BLaER1 treated with 17β-estradiol and CSF1 and Interleukin-3, amounts not matched to agents 10 nM and 100 nM (cell line): ENCODE measurements around the gene ZC3H13.

Experiments used
- H3K27ac ChIP-seq, 11 experiments: shearing (Covaris generic); formaldehyde crosslinking; 2 replicates each; pipeline ENCODE4 v1.8.1; 2022
- H3K27me3 ChIP-seq, 11 experiments: shearing (Covaris generic); formaldehyde crosslinking; 2 replicates each; pipeline ENCODE4 v1.8.1; 2022
- H3K36me3 ChIP-seq, 11 experiments: shearing (Covaris generic); formaldehyde crosslinking; 2 replicates each; pipeline ENCODE4 v1.8.1; 2022
- H3K4me1 ChIP-seq, 10 experiments: shearing (Covaris generic); formaldehyde crosslinking; 2 replicates each; pipeline ENCODE4 v1.8.1; 2022
- H3K4me2 ChIP-seq, 11 experiments: shearing (Covaris generic); formaldehyde crosslinking; 2 replicates each; pipeline ENCODE4 v1.8.1; 2022
- H3K4me3 ChIP-seq, 10 experiments: shearing (Covaris generic); formaldehyde crosslinking; 2 replicates each; pipeline ENCODE4 v1.8.1; 2022
- H3K9ac ChIP-seq, 11 experiments: shearing (Covaris generic); formaldehyde crosslinking; 2 replicates each; pipeline ENCODE4 v1.8.1; 2022
- H3K9me3 ChIP-seq, 11 experiments: shearing (Covaris generic); formaldehyde crosslinking; replicated peaks in 1 of 11; 2 replicates each; pipeline ENCODE4 v1.8.1; 2022
- H4K20me1 ChIP-seq, 11 experiments: shearing (Covaris generic); formaldehyde crosslinking; 2 replicates each; pipeline ENCODE4 v1.8.1; 2022
- Cebpa-rat ChIP-seq, 11 experiments: shearing (Covaris generic); IDR thresholded peaks; 2 replicates each; pipeline ENCODE4 v1.8.1; 2022

The ZC3H13 gene

DNA sequence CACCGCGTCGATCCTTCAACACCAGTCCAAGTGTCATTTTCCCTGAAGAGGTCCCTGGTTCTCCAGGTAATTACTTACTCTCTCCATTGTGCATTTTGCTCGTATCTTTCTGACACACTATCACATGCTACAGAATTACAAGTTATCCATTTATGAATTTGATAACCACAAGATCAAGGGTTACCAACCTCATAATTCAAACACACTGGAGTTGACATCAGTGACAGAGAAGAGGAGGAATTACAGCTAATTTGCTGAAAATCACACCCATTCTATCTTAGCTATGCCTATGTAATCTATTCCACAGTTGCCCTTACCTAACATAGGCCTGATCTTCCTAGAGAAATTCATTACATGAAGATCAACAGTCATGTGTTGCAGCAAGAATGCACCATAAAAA lies 14.2 kb downstream of the ZC3H13 start:
- Histone ChIP-seq H3K4me1 (peaks cover 0 to 20% (median 0%) of the 10 kb centered on the region in 10 experiments; a peak in 7 of 20 replicates), H4K20me1 (peaks cover 0 to 20% (median 0%) of the 10 kb centered on the region in 11 experiments; a peak in 6 of 22 replicates), H3K36me3 (peaks cover 72 to 96% (median 84%) of the 10 kb centered on the region in 11 experiments), H3K27ac (no peak overlapping the region), H3K4me3 (no peak overlapping the region), H3K27me3 (no peaks in the 10 kb centered on the region), H3K9ac (no peak overlapping the region), H3K9me3 (peaks cover 9 to 25% (median 18%) of the 10 kb centered on the region in 11 experiments; a peak in 18 of 22 replicates), H3K4me2 (no peak overlapping the region)
- no peak for TF ChIP-seq Cebpa-rat (IDR thresholded peaks at IDR 0.05)

DNA sequence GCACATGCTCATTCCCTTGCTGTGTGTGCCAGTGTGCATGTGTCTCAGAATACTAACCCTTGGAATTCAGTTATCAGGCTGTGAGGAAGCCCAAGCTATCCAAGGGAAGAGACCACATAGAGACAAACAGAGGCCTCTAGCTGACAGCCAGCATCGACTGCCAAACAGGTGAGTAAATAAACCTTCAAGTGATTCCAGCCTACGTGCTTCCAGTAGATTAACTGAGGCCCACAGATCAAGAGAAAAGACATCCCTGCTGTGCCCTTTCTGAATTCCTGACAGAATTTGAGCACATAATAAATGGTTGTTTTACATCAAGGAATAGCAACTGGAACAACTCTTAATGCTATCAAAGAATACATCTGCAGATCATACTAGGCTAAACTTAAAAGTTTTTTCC lies 17.5 kb downstream of the ZC3H13 start:
- H3K9ac ChIP-seq: no peak overlapping the region
- peaks cover 0 to 5% (median 0%) of the 10 kb centered on the region in 10 experiments; a peak in 6 of 20 replicates for H3K4me1 ChIP-seq
- no peaks in the 10 kb centered on the region for H3K27me3 ChIP-seq
- H4K20me1 ChIP-seq: peaks cover 0 to 16% (median 0%) of the 10 kb centered on the region in 11 experiments; a peak in 6 of 22 replicates
- no peak overlapping the region for H3K4me3 ChIP-seq
- H3K9me3 ChIP-seq: peaks cover 29 to 52% (median 45%) of the 10 kb centered on the region in 11 experiments
- no peak overlapping the region for H3K4me2 ChIP-seq
- peaks cover 75 to 100% (median 93%) of the 10 kb centered on the region in 11 experiments for H3K36me3 ChIP-seq
- no peak for TF ChIP-seq Cebpa-rat (IDR thresholded peaks at IDR 0.05)
- no peak overlapping the region for H3K27ac ChIP-seq

DNA sequence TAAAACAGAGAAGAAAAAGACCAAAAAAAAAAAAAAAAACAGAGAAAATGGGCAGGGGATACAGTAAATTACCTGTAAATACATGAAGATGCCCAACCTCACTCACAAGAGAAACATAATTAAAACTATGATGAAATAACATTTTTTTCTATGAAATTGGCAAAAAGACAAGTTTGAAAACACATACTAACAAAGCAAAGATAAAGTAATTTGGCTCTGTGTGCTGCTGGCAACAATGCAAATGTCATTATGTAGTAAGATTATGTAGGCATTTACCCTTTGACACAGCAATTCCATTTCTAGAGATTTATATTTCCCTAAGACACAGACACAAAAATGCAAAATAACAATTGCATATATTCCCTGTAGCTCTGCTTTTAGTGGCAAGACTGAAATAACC lies 20.2 kb downstream of the ZC3H13 start:
- Histone ChIP-seq H3K36me3 (peaks cover 67 to 100% (median 87%) of the 10 kb centered on the region in 11 experiments), H3K4me1 (no peaks in the 10 kb centered on the region), H4K20me1 (peaks cover 0 to 4% (median 0%) of the 10 kb centered on the region in 11 experiments; a peak in 3 of 22 replicates), H3K9me3 (peaks cover 43 to 73% (median 57%) of the 10 kb centered on the region in 11 experiments), H3K9ac (no peak overlapping the region), H3K4me3 (no peak overlapping the region), H3K27me3 (no peaks in the 10 kb centered on the region), H3K27ac (no peak overlapping the region), H3K4me2 (no peak overlapping the region)
- TF ChIP-seq Cebpa-rat (IDR thresholded peaks at IDR 0.05): no peak

DNA sequence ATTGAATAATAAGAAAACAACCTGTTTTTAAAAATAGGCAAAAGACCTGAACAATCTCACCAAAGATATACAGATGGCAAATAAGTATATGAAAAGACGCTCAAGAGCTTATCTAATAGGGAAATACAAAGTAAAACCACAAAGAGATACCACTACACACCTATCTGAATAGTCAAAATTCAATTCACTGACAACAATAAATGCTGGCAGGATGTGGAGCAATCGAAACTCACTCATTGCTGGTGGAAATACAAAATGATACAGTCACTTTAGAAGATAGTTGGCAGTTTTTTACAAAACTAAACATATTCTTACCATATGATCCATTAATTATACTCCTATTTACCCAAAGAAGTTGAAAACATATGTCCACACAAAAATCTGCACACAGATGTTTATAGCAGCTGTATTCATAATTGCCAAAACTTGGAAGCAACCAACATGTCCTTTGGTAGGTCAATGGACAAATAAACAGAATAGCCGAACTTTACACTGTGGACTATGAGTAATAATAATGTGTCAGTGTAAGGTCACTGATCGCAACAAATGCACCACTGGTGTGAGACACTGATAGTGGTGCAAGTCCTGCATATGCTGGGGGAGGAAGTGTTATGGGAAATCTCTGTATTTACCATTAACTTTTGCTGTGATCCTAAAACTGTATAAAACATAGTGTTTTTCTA lies 20.8 kb downstream of the ZC3H13 start:
- peaks cover 0 to 11% (median 0%) of the 10 kb centered on the region in 11 experiments; a peak in 6 of 22 replicates for H4K20me1 ChIP-seq
- peaks cover 43 to 73% (median 57%) of the 10 kb centered on the region in 11 experiments for H3K9me3 ChIP-seq
- H3K27ac ChIP-seq: no peak overlapping the region
- no peak overlapping the region for H3K4me2 ChIP-seq
- TF ChIP-seq Cebpa-rat (IDR thresholded peaks at IDR 0.05): no peak
- H3K4me1 ChIP-seq: no peaks in the 10 kb centered on the region
- H3K36me3 ChIP-seq: peaks cover 69 to 100% (median 85%) of the 10 kb centered on the region in 11 experiments
- H3K9ac ChIP-seq: no peak overlapping the region
- H3K27me3 ChIP-seq: no peaks in the 10 kb centered on the region
- no peak overlapping the region for H3K4me3 ChIP-seq

DNA sequence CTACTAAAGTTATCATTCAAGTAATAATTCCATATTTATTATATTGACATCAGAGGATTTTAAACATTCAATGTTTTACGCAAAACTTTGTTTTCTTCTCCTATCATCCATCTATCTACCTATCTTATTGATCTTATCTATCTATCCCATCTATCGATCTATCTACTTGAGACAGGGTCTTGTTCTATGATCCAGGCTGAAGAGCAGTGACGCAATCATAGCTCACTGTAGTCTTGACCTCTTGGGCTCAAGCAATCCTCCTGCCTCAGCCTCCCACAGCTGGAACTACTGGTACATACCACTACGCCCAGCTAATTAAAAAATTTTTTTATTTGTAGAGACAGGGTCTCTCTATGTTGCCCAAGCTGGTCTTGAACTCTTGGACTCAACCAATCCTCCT lies 27.4 kb downstream of the ZC3H13 start:
- H3K9me3 ChIP-seq: peaks cover 12 to 21% (median 18%) of the 10 kb centered on the region in 11 experiments
- peaks cover 0 to 14% (median 4%) of the 10 kb centered on the region in 10 experiments; a peak in 6 of 20 replicates for H3K4me1 ChIP-seq
- H4K20me1 ChIP-seq: peaks cover 0 to 18% (median 6%) of the 10 kb centered on the region in 11 experiments; a peak in 7 of 22 replicates
- no peak overlapping the region for H3K27ac ChIP-seq
- no peak overlapping the region for H3K9ac ChIP-seq
- TF ChIP-seq Cebpa-rat (IDR thresholded peaks at IDR 0.05): peak in 1 of 11 experiments; percentile 22; a peak in 2 of 22 replicates
- H3K4me2 ChIP-seq: no peak overlapping the region
- no peak overlapping the region for H3K4me3 ChIP-seq
- no peaks in the 10 kb centered on the region for H3K27me3 ChIP-seq
- peaks cover 23 to 88% (median 51%) of the 10 kb centered on the region in 11 experiments; a peak in 21 of 22 replicates for H3K36me3 ChIP-seq

DNA sequence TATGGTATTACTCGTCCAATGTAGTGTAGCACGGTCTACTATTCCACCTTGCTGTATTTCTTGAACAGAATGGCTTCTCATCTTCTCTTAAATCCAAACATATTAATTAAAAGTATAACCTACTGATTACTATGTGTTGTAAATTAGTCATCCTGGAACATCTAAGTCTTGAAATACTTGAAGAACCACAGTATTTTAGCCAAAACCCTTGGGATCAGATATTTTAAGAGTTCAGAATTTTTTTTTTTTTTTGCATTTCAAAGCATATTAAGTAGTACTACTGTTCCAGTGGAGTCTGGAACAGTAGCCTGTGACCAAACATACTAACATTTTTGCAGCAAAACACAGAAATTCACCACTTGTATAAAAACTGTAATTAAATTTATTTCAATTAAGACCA lies 30.1 kb downstream of the ZC3H13 start:
- TF ChIP-seq Cebpa-rat (IDR thresholded peaks at IDR 0.05): no peak
- Histone ChIP-seq H3K4me1 (peaks cover 0 to 15% (median 9%) of the 10 kb centered on the region in 10 experiments; a peak in 11 of 20 replicates), H3K9me3 (no peaks in the 10 kb centered on the region), H3K9ac (no peak overlapping the region), H3K4me3 (no peak overlapping the region), H3K4me2 (peak overlapping the region in 1 of 11 experiments; percentile 6; a peak in 1 of 22 replicates), H3K36me3 (peaks cover 33 to 88% (median 53%) of the 10 kb centered on the region in 11 experiments; a peak in 21 of 22 replicates), H3K27me3 (no peaks in the 10 kb centered on the region), H3K27ac (no peak overlapping the region), H4K20me1 (peaks cover 0 to 16% (median 6%) of the 10 kb centered on the region in 11 experiments; a peak in 7 of 22 replicates)

DNA sequence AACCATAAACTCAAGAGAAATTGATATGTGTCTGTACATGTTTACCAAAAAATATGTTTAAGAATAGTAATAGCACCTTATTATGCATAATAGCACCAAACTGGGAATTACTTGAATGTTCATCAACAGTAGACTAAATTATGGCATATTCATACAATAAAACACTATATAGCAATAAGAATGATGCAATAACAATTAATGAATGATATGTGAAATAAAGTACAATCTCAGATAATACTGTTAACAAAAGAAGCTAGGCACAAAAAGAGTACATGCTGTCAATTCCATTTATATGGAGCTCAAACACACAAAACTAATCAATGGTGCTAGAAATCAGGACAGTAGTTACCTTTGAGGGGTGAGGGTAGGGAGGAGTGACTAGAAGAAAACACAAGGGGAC lies 36.3 kb downstream of the ZC3H13 start:
- Histone ChIP-seq H4K20me1 (peaks cover 0 to 12% (median 0%) of the 10 kb centered on the region in 11 experiments; a peak in 2 of 22 replicates), H3K27ac (no peak overlapping the region), H3K4me1 (peaks cover 0 to 24% (median 0%) of the 10 kb centered on the region in 10 experiments; a peak in 6 of 20 replicates), H3K36me3 (peaks cover 44 to 90% (median 68%) of the 10 kb centered on the region in 11 experiments), H3K4me3 (no peak overlapping the region), H3K4me2 (no peak overlapping the region), H3K9ac (no peak overlapping the region), H3K27me3 (no peaks in the 10 kb centered on the region), H3K9me3 (no peaks in the 10 kb centered on the region)
- TF ChIP-seq Cebpa-rat (IDR thresholded peaks at IDR 0.05): no peak

DNA sequence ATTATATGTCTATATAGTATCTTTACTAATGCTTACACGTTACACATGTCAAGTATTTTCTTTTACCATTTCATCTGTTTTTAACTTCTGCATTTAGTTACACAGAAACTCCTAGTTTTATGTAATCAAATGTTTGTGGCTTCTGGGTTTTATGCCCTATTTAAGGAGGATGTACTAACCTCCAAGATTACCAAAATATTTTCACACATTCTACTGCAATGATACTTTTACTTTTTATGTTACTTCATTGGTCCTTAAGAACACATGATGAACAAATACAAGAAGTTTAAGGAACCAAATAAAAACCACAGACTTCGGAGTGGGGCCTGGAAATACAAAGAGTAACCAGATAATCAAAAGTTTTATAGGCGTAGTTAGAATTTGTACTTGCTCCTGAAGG lies 37.2 kb downstream of the ZC3H13 start:
- H3K27ac ChIP-seq: 0 out of 22 replicates have a peak overlapping the region, but pooled peaks of 1 of the 11 experiments have one; percentile 20
- TF ChIP-seq Cebpa-rat (IDR thresholded peaks at IDR 0.05): no peak
- H3K4me1 ChIP-seq: peaks cover 0 to 24% (median 0%) of the 10 kb centered on the region in 10 experiments; a peak in 6 of 20 replicates
- H3K4me2 ChIP-seq: no peak overlapping the region
- H3K4me3 ChIP-seq: no peak overlapping the region
- H3K27me3 ChIP-seq: no peaks in the 10 kb centered on the region
- H3K36me3 ChIP-seq: peaks cover 52 to 92% (median 76%) of the 10 kb centered on the region in 11 experiments
- no peaks in the 10 kb centered on the region for H3K9me3 ChIP-seq
- H3K9ac ChIP-seq: no peak overlapping the region
- peaks cover 0 to 12% (median 0%) of the 10 kb centered on the region in 11 experiments; a peak in 2 of 22 replicates for H4K20me1 ChIP-seq

DNA sequence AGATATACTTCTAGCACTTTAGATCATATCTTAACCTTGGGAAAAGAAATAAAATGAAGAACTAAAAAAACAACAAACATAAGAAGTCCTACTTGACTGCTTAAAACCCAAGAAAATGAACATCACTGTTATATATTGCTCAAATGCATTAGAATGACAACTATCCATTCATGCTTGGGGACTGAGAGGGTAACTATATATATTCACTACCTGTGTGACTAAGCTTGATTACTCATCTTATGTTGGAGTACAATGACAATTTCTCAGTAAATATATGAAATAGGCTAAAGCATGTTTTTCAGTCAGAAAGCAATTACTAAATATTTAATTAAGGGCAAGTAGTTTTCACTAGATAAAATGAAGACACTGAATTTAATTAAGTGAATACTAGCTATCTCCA lies 40.1 kb downstream of the ZC3H13 start:
- H3K9me3 ChIP-seq: no peaks in the 10 kb centered on the region
- no peak overlapping the region for H3K4me2 ChIP-seq
- H3K4me3 ChIP-seq: no peak overlapping the region
- peaks cover 0 to 12% (median 0%) of the 10 kb centered on the region in 11 experiments; a peak in 1 of 22 replicates for H4K20me1 ChIP-seq
- H3K27ac ChIP-seq: no peak overlapping the region
- H3K27me3 ChIP-seq: no peaks in the 10 kb centered on the region
- H3K36me3 ChIP-seq: peaks cover 39 to 91% (median 72%) of the 10 kb centered on the region in 11 experiments
- H3K4me1 ChIP-seq: peaks cover 0 to 14% (median 0%) of the 10 kb centered on the region in 10 experiments; a peak in 3 of 20 replicates
- no peak overlapping the region for H3K9ac ChIP-seq
- no peak for TF ChIP-seq Cebpa-rat (IDR thresholded peaks at IDR 0.05)
